ENCODE measurements around the gene VAMP4.

VAMP4 gene, protein sequence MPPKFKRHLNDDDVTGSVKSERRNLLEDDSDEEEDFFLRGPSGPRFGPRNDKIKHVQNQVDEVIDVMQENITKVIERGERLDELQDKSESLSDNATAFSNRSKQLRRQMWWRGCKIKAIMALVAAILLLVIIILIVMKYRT

DNA sequence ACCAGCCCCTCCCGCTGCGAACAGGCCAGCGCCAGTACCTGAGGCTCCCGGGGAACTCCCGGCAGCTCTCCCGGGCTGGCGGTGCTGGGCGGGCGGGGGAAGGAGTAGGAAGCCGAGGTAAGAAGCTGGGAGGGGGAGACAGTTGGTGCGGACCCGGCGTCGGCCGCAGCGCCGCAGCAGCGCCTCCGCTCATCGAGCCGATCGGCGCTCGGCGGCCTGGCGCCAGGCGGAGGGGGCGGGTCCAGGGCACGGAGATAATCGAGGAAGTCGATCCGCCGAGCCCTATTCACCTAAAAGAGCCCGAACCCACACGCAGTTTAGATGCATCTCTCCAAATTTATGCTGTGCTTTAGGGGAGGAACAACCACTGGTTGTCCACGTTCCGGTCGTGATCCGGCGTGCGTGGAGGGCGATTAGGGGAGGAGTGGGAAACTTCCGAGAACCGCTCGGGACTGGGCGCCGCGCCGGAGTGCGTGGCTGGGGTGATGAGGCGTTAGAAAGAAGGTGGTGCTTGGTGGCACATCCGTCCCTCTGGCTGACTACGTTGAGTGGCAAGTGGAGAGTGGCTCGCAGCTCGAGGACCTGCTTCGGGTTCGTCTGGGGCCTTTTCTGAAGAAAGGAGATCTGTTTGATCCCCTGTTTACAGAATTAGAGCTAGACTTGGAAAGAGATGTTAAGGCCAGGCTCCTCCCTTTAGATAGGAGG lies at the start of gene VAMP4:
Gene VAMP4, minus strand, starts transcription at position 194 of the 705 bp plus-strand sequence. CDS start 3,651 bp downstream, outside the sequence.
- peak; percentile 67 to 75 for DNase-seq

DNA sequence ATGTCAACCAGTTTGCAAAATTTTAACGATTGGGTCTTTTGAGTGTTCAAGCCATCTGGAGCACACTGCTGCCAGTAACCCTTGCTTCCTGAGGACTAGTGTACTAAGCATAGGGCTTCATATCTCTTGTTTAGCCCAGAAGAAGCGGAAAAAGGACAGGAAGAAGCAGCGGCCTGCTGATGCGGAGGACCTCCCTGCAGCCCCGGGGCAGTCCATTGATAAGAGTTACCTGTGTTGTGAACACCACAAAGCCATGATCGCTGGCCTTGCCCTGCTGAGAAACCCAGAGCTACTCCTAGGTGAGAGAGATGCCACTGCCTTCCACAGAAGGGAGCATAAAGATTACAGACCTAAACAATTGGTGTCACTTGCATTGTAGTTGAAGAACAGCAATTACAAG lies 48.5 kb upstream of the VAMP4 start:
- no peak for DNase-seq

DNA sequence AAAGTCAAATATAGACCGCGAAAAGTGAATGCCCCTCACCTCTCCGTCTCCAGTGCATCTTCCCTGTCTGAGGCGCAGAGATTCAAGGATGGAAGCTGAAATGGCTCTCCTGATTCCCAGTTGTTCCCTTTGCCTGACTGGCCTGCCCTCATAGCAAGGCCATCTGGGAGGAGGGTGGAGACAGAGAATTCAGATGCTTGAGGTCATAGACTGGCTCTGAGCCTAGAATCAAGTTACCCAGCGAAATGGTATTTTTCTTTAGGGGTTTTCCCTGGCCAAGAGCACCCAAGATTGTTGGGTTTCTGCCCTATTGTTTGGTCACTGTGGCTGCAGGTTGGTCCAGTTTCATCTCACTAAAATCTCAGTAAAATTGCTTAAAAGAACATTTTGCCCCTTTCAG lies 46.8 kb upstream of the VAMP4 start:
- no peak for DNase-seq

DNA sequence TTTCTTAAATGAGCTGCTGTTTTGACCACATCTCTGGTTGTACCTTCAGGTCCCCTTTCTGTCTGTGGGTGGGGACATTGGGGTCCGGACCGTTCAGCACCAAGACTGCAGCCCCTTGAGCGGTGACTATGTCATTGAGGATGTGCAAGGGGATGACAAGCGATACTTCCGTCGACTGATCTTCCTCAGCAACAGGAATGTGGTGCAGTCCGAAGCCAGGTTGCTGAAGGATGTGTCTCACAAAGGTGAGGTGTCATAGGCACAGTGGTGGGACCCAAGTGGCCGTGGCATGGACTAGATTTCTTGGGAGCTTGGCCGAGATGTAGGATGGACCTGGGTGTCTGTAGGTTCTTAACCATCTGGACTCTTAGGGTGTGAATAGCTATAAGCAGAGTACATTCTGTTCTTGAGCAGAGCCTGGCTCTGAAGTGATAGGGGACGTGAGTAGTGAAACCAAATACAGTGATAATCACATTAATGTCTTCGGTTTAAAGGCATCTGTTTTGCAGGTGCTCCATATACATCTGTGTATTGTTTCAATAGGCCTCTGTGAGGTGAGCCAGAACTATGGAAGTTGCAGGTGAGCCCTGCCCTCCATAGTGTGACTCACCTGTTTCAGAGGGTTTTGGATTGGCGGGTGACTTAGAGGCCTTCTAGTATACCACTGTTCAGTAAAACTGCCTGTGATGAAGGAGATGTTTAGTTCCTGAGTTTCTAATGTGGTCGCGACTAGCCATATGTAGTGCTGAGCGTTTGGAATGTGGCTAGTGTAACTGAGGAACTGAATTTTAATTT lies 46.0 kb upstream of the VAMP4 start:
- DNase-seq, result no peak

DNA sequence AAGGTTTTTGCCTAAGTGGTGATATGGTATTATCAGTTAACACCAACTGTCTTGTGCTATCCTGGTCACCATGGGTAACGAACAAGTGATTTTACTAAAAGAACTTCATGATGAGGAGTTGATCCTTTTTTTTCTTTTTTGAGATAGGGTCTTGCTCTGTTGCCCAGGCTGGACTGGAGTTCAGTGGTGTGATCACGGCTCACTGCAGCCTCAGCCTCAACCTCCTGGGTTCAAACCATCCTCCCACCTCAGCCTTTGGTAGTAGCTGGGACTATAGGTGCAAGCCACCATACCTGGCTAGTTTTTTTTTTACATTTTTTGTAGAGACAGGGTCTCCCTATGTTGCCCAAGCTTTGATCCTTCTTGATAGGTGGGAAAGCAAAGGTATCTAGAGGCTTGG lies 44.7 kb upstream of the VAMP4 start:
- no peak for DNase-seq

DNA sequence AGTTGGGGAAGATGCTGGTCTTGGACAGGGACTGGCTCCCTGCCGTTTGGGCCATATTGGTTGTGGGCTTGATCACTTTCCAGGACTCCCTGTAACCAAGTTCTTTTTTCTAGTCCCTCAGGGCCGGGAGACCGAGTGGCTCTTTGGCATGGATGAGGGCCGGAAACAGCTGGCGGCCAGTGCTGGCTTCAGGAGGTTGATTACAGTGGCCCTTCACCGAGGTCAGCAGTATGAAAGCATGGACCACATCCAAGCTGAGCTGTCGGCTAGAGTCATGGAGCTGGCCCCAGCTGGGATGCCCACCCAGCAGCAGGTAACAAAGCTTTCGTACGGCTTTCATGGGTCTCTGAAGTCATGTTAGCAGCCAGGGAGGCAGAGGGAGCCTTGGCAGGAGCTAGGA lies 43.9 kb upstream of the VAMP4 start:
- DNase-seq, result no peak

DNA sequence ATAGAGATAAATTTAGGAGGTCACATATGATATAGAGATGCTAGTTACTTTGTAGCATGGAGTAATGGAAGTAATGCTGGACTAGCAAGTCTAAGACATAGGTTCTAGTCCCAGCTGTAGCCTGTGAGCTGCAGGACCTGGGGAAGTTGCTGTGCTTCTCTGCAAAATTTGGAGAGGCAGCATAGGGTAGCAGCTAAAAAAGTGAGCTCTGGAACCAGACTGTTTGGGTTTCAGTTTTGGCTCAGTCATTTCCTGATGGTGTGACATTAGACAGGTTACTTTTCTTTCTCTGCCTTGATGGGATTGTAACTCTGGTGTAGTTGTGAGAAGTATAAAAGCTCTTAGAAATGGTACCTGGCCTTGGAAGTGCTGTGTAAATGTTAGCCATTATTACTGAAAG lies 42.9 kb upstream of the VAMP4 start:
- DNase-seq, result no peak

DNA sequence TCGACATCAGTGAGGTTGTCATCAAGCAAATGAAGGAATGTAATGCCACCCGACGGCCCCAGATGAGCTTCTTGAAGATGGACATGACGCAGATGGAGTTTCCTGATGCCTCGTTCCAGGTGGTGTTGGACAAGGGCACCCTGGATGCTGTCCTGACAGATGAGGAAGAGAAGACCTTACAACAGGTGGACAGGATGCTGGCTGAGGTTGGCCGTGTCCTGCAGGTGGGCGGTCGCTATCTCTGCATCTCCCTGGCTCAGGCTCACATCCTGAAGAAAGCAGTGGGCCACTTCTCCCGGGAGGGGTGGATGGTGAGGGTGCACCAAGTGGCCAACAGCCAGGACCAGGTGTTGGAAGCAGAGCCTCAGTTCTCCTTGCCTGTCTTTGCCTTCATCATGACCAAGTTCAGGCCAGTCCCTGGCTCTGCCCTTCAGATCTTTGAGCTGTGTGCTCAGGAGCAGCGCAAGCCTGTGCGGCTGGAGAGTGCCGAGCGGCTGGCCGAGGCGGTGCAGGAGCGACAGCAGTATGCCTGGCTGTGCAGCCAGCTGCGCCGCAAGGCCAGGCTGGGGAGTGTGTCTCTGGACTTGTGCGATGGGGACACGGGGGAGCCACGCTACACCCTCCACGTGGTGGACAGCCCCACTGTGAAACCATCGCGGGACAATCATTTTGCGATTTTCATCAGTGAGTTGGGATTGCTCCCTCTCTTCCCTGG lies 42.1 kb upstream of the VAMP4 start:
- DNase-seq, result no peak

DNA sequence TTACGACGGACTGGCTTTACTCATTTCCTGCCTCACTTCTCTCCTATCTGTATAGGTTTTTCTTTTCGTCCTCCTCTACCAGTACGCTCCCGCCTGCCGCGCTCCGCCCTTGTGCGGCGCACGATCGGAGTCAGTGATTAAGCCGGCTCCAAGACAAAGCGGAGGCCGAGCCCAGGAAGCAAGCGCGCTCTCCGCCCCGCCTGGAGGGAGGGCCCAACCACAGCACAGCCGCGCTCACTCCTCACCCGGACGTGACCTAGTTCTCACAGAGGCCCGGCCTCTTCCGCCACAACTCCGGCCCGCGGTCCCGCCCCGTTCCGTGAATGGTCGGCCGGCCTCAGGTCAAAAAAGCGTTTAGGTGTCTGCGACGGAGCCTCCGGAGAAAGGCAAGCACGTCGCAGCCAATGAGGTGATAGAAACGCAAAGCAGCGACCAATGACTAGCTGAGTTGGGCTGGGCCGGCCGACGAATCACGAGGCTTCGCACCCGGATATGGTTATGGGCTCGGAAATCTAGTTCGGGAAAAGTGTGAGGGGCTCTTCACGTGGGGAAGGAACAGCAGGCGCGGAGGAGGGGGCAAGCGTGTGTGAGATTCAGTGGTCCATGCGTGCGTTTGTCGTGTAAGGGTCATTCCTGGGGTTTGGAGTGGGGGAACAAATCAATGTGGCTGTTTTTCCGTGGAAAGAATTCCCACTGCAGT lies 39.5 kb upstream of the VAMP4 start, which contains the start of gene METTL13:
Gene METTL13, plus strand, starts transcription at position 485 of the 700 bp plus-strand sequence. CDS start 308 bp downstream, outside the sequence.
- peak; percentile 96 to 97 for DNase-seq

DNA sequence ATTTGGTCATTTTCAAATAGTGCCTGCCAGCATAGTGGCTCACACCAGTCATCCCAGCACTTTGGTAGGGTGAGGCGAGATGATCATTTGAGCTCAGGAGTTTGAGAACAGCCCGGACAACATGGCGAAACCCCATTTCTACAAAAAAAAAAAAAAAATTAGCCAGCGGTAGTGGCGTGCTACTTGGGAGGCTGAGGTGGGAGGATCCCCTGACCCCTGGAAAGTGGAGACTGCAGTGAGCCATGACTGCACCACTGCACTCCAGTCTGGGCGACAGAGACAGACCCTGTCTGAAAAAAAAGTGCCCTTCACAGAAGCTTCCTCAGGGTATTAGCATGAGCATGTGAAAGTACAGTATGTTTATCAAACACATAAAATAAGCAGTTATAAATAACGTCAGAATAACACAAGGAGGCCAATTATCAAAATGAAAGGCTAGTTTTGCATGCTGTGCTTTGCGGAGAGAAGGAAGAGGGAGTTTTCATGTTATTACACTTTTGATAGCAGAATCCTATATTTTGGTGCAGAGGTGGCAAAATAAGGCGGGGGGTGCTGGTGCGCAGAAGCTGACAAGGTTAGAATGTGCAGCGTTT lies 38.8 kb upstream of the VAMP4 start:
- DNase-seq, result no peak

DNA sequence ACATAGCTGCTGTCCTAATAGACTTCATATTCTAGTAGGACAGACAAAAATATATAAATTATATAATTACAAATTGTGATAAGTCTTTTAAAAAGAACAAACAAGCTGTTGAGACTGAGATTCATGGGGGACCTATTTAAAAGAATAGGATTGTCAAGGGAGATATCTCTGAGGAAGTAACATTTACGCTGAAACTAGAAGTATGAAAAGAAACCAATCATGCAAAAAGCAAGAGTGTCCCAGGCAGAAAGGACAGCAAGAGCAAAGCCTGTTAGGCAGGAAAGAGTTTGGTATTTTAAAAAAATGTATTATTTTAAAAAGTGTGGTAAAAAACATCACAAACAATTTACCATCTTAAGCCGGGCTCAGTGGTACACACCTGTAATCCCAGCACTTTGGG lies 30.4 kb upstream of the VAMP4 start:
- DNase-seq, result no peak

DNA sequence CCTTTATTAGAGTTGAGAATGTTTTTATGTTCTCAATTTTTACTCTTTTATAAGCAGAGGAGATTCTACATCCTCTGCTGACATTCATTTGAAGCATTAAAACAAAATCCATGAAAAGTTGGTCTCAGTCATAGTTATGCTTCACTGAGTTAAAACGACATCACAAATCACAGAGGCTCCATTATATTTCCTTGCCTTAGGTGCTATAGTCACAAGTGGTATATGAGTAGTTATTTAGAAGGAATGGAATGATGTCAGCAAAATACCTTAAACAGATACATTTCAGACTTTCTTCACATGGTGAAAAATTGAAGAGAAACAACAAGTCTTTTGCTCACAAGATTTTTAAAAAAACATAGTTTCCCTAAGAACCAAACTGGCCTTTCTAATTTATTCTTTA lies 27.9 kb upstream of the VAMP4 start:
- no peak for DNase-seq

DNA sequence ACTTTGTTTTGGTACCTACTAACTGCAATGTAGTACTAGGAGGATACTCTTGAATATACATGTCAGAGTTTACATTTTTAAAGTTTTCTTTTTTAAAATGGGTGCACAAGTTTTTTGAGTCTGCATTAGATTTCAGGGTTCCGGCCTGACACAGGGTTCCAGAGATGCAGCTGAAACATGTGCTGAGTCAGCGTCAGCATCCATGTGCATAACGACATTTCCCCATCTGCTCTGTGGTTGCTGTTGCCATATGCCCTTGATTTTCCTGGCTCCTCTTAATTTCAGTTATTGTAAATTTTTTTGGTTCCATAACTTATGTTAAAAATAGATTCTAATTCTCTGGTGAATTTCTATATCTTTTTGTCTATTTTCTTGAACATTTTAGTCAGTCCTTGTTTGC lies 27.3 kb upstream of the VAMP4 start:
- DNase-seq, result no peak

DNA sequence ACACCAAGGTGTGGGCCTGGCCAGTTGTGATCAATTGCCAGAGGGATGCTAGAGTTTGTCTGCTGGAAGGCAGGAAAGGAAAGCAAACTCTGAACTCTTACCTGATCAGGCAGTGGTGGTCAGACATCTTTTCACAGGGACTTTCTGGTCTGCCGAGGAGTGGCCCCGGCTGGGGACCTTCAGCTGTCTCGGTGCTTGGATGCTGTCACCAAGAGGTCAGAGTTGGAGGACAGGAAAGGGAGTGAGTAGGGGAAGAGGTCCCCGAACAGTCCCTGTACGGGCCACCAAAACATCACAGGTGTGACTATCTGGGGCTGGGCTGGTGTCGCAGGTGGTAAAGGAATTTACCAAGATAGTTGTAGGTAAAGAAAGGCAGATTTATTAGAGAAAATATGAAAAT lies 21.9 kb upstream of the VAMP4 start:
- DNase-seq, result no peak

DNA sequence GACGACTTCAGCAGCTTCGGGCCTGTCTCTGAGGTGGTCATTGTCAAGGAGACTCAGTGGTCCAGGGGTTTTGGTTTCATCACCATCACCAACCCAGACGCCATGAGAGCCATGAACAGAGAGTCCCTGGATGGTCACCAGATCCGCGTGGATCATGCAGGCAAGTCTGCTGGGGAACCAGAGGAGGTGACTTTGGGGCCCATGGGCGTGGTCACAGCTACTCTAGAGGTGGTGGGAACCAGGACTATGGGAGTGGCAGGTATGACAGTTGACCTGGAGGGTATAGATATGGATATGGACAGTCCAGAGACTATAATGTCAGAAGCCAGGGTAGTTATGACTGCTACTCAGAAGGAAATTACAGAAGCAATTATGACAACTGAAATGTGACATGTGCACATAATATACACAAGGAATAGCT lies 20.3 kb upstream of the VAMP4 start:
- DNase-seq, result no peak

DNA sequence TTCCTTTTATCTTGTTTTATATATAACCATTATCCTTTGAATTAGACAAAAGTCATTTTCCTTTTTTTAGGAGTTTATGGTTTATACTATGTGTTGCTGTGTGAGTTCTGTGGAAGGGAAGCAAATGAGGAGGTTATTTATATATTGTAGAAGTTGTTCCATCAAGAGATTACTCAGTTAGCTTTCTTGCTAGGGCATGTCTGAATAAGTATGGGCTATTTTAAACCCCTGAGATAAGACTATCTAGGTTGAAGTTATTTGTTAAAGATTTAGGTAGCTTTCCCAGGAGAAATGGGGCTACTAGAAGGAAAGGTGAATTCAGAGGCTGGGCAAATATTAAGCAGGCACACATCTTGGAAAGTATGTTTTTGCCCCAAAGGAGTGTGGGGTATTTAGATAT lies 16.1 kb upstream of the VAMP4 start:
- DNase-seq, result no peak

DNA sequence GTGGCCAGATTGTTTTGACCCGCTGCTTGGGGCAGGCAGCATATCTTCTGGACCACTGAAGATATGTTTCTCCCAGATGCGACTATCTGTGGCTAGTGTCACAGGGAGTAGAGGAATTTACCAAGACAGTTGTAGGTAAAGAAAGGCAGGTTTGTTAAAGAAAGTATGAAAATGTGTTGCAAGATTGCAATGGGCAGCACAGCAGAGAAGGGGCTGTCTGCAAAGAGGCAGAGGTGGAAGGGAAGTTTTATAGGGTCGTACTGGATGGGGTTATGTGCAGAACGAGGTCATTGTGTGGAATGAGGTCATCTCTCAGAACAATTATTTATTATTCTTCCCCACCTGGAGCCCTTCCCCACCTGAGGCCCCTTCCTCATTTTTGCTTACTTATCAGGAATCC lies 15.0 kb upstream of the VAMP4 start:
- no peak for DNase-seq

DNA sequence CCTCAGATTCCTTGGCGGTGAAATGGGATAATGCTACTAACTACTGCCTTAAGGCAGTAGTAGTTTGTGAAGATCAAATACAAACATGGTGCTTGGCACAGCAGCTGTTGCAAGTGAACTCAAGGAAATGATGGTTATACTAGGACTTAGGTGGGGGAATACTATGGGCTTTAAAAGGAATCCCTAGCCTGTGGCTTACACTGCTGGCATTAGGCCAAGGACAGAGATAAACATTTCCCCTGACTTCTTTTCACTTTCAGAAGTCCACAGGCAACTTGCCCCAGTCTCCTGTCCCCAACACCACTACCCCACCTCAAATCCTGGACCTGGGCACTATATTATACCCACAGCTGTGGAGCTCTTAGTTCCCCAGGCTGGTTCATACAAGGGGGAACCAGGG lies 13.1 kb upstream of the VAMP4 start:
- no peak for DNase-seq

DNA sequence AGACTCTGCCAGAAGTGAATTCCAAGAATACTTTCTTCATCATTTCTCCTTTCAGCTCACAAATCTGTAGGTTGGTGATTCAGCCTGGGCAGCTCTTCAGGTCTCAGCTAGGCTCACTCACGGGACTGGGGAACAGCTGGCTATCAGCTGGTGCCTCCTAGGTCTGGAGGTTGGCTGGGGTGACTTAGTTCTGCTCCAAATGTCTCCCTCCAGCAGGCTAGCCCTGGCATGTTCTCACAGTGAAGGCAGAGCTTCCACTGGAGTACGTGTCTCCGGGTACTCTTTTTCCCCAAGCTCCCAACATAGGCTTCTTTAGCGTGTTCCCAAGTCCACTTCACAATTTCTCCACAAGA lies 12.5 kb upstream of the VAMP4 start:
- DNase-seq, result no peak

DNA sequence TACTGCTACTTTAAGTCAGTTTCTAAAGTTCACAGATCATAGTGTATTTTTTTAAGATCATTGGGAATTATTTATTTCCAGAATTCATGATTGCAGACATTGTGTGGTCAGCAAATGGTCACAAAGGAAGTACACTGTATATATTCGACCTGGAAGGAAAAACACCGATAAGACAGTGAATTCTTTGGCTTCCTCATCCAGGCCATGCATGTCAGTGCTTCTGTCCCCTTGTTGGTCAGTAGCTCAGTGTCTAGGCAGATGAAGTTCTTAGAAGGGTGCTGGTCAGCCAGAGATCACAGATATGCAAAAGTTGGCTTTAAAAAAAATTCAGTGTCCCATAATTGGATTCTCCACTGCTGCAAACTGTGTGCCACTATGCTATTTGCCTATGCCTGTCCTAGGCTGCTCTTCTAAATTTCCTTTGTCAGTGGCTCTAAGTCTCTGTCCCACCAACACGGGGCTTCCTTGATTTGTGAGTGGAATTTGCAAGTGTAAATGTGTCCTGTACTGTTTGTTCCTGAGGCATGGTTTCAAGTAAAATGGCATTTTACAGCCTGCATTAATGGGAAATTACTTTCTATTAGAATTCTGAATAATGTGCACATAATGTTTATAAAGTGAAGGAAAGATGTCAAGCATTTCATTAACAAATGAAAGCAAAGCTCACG lies 12.0 kb upstream of the VAMP4 start:
- no peak for DNase-seq

DNA sequence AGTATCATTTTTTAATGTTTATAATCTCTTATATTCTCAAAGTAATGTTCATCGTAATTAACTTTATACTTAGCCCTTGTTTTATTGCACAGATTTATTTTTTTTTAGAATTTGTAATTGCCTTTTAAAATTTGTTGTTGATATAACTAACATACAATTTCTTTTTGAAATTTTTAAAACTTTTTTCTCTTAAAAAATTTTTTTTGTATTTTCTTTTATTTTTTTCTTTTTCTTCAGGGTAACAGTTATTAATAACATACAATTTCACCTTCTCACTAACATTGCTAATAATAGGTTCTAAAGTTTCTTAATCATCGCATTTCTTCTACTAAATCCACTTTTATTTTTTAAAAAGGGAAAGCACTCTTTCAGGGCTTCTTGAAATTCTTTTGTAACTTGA lies 11.3 kb upstream of the VAMP4 start:
- DNase-seq, result no peak

DNA sequence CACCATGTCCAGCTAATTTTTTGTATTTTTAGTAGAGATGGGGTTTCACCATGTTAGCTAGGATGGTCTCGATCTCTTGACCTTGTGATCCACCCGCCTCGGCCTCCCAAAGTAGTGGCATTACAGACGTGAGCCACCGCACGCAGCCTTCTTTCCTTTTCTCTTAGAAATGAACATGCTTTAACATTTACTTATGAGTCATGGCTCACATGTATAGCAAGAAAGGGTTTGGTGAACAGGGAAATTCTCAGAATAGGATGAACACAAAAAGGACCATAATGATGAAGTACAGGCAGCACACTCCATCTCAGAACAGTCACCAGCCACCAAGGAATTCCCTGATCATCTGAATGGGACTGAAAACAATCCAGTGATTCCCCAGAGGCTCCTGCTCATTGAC lies 9.4 kb upstream of the VAMP4 start:
- DNase-seq, result no peak

All from AML-193 (cell line).